Immature natural killer cell (primary cell): ENCODE data around the gene PSMB10. TPM values are rescaled to one million over a fixed set of nuclear protein-coding genes. Genes with fewer than 3 reads are reported as not detected.
"Not testable (repeated sequence)": the region's sequence is repeated elsewhere in the genome, so short reads cannot be mapped to it uniquely, and the experiment has no call there.

Source experiments
- DNase-seq, 3 donors: peaks; one replicate each; pipeline ENCODE4 v3.0.0; 2022; ENCODE audit warnings: mixed read lengths in 1 of 3
- H3K27ac Mint-ChIP-seq, 6 donors: one replicate each; pipeline ENCODE4 v1.8.0; 2020; ENCODE audit warnings: mixed read lengths in 6 of 6, mild to moderate bottlenecking in 5 of 6, inconsistent platforms in 4 of 6, moderate library complexity in 3 of 6
- H3K27me3 Mint-ChIP-seq, 3 donors: one replicate each; pipeline ENCODE4 v1.8.0; 2020 to 2021; ENCODE audit warnings: low read depth in 3 of 3, mild to moderate bottlenecking in 3 of 3, mixed read lengths in 3 of 3, moderate library complexity in 3 of 3, inconsistent platforms in 1 of 3
- H3K36me3 Mint-ChIP-seq, 3 donors: one replicate each; pipeline ENCODE4 v1.8.0; 2020; ENCODE audit warnings: mixed read lengths in 3 of 3, inconsistent platforms in 2 of 3, mild to moderate bottlenecking in 2 of 3
- H3K4me1 Mint-ChIP-seq, 2 donors: one replicate each; pipeline ENCODE4 v1.8.0; 2020; ENCODE audit warnings: inconsistent platforms in 2 of 2, mild to moderate bottlenecking in 2 of 2, mixed read lengths in 2 of 2, moderate library complexity in 1 of 2
- H3K4me3 Mint-ChIP-seq, 5 donors: one replicate each; pipeline ENCODE4 v1.8.0; 2020; ENCODE audit warnings: mild to moderate bottlenecking in 5 of 5, mixed read lengths in 5 of 5, inconsistent platforms in 3 of 5, moderate library complexity in 3 of 5
- H3K9me3 Mint-ChIP-seq, 6 donors: one replicate each; pipeline ENCODE4 v1.8.0; 2020; ENCODE audit warnings: mild to moderate bottlenecking in 6 of 6, mixed read lengths in 6 of 6, inconsistent platforms in 4 of 6, moderate library complexity in 3 of 6
- polyA plus RNA-seq, 3 donors: library from polyadenylated mRNA; unstranded; fragments of 300-500 nt; fragmentation: Illumina TruSeq; gene quantifications; one replicate each; pipeline ENCODE4 v1.2.3, GENCODE V29; 2021

PSMB10 gene
- polyA plus RNA-seq = 1,000 to 10,000 TPM in 2 of 3 donors, 100 to 1,000 TPM in 1; 893 to 1,468 (median 1,114) TPM

DNA sequence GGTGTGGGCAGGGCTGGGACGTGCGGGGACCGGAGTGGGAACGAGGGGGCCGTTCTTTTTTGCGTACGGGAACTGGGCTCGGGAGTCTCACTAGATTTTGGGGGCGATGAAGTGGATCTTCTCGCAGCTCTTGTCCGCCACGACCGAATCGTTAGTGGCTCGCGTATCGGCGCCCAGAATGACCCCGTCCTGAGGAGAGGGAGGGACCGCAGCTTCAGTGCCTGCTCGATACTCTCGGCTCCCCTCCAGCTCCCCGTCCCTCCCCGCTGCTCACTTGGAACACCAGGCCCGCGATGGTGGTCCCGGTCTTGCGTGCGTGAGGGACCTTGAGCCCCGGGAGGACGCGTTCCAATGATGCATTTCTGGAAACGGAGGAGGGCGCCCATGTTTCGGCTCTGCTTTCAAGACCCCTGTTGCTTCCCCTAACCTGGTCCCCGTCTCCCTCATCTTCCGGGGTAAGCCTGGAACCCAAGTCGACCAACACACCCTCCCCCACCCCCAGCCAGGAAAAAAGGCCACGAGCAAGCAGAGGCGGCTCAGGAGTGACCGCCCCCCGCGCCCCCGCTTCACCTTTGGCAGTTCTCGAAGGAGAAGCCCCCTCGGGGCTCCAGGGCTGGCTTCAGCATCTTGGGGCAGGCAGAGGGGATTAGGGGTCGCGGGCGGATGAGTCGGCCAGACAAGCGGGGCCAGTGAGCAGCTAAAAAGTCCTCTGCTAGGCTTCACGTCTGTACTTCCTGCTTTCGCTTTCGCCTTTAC, at the start of gene PSMB10:
Gene PSMB10, minus strand, starts transcription at position 727 of the 756 bp plus-strand sequence. Its CDS starts 101 bp downstream, at position 626.
- H3K27me3 Mint-ChIP-seq = peaks cover 5 to 16% (median 16%) of the 10 kb centered on the region in 3 donors
- peaks cover 0 to 15% (median 11%) of the 10 kb centered on the region in 3 donors for H3K36me3 Mint-ChIP-seq
- no peak for DNase-seq
- no peaks in the 10 kb centered on the region for H3K9me3 Mint-ChIP-seq
- peak within 1 kb of the TSS; percentile 97 to 100 (median 99) for H3K4me3 Mint-ChIP-seq
- H3K4me1 Mint-ChIP-seq = peaks cover 42 to 47% of the 10 kb centered on the region in 2 donors
- H3K27ac Mint-ChIP-seq = peak within 1 kb of the TSS; percentile 91 to 99 (median 96)

- no peak for DNase-seq
- peaks cover 22 to 23% of the 10 kb centered on the region in 2 donors for H3K4me1 Mint-ChIP-seq
- H3K9me3 Mint-ChIP-seq = no peaks in the 10 kb centered on the region
- no peak overlapping the region for H3K27ac Mint-ChIP-seq
- no peak overlapping the region for H3K4me3 Mint-ChIP-seq
- H3K27me3 Mint-ChIP-seq = peaks cover 0 to 7% (median 2%) of the 10 kb centered on the region in 3 donors
- no peaks in the 10 kb centered on the region for H3K36me3 Mint-ChIP-seq
Observed at GRCh38 chr16:67982011-67982696, 45.5 kb upstream of the PSMB10 start.

DNA sequence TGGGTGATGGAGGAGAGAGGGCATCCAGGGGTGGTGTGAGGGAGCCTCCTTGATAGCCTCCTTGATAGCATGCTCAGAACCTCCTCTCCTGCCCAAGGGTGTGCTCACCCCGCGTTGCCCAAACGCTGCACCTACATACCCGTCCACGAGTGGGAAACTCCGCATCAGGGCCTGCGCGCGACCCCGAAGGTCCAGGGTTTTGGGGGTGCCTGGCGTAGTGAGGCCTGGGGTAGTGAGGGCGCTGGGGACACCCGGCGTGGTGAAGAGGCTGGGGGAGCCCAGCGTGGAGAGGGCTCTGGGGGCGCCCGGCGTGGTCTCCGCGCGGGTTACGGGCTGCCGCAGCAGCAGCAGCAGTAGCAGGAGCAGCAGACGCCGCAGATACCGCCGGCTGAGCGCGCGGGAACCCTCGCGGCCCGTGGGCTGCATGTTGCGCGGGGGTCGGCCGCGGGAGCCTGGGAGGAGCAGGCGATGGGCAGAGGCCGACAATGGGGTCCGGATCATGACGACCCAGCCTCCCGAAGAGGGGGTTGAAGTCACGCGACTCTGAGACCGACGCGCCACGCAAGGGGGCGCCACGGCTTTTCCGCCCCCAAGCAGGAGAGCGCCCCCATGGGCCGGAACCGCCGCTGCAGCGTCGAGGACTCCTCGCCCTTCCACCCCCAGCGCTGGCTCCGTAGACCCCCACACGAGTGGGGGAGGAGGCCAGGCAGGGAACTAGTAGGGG, 43.5 kb upstream of the PSMB10 start, which contains the start of gene DPEP3:
Gene DPEP3, minus strand, starts transcription at position 545 of the 724 bp plus-strand sequence. Its CDS starts 119 bp downstream, at position 426.
- Mint-ChIP-seq H3K27ac (no peak within 1 kb of the TSS), H3K9me3 (no peaks in the 10 kb centered on the region), H3K36me3 (no peaks in the 10 kb centered on the region), H3K27me3 (peaks cover 1 to 7% (median 2%) of the 10 kb centered on the region in 3 donors), H3K4me3 (no peak within 1 kb of the TSS), H3K4me1 (peaks cover 20 to 22% of the 10 kb centered on the region in 2 donors)
- no peak for DNase-seq

- H3K4me3 Mint-ChIP-seq = no peak overlapping the region
- H3K9me3 Mint-ChIP-seq = no peaks in the 10 kb centered on the region
- H3K27me3 Mint-ChIP-seq = peaks cover 0 to 1% (median 0%) of the 10 kb centered on the region in 3 donors
- H3K36me3 Mint-ChIP-seq = no peaks in the 10 kb centered on the region
- peak overlapping the region in 1 of 6 donors; percentile 30 for H3K27ac Mint-ChIP-seq
- no peak for DNase-seq
- H3K4me1 Mint-ChIP-seq = no peaks in the 10 kb centered on the region
Observed at GRCh38 chr16:67977469-67978227, 41.0 kb upstream of the PSMB10 start.

DNA sequence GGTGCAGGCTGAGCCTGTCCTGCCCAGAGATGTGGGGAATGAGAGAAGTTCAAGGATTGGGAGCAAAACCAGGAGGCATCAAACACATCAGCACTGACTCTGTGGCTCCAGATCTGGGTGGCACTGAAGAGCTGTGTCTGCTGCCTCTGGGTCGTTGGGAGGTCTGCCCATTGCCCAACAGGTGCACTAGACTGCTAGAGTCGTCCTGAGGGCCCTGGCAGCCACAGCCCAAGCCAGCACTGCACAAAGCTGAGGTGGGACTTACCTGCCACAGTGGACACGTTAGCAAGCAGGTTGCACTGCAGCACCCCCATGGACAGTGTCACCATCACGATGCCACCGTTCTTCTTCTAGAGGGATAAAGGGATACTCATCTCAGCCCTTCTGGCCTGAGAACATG, 40.4 kb upstream of the PSMB10 start:
- Mint-ChIP-seq H3K27ac (no peak overlapping the region), H3K4me1 (no peaks in the 10 kb centered on the region), H3K27me3 (peaks cover 0 to 1% (median 0%) of the 10 kb centered on the region in 3 donors), H3K9me3 (no peaks in the 10 kb centered on the region), H3K4me3 (no peak overlapping the region), H3K36me3 (no peaks in the 10 kb centered on the region)
- no peak for DNase-seq

GRCh38 chr16:67976205-67976604, 39.6 kb upstream of the PSMB10 start:
- no peak overlapping the region for H3K27ac Mint-ChIP-seq
- no peaks in the 10 kb centered on the region for H3K36me3 Mint-ChIP-seq
- H3K4me1 Mint-ChIP-seq = no peaks in the 10 kb centered on the region
- H3K27me3 Mint-ChIP-seq = peaks cover 0 to 1% (median 0%) of the 10 kb centered on the region in 3 donors
- no peak overlapping the region for H3K4me3 Mint-ChIP-seq
- DNase-seq = no peak
- no peaks in the 10 kb centered on the region for H3K9me3 Mint-ChIP-seq

DNA sequence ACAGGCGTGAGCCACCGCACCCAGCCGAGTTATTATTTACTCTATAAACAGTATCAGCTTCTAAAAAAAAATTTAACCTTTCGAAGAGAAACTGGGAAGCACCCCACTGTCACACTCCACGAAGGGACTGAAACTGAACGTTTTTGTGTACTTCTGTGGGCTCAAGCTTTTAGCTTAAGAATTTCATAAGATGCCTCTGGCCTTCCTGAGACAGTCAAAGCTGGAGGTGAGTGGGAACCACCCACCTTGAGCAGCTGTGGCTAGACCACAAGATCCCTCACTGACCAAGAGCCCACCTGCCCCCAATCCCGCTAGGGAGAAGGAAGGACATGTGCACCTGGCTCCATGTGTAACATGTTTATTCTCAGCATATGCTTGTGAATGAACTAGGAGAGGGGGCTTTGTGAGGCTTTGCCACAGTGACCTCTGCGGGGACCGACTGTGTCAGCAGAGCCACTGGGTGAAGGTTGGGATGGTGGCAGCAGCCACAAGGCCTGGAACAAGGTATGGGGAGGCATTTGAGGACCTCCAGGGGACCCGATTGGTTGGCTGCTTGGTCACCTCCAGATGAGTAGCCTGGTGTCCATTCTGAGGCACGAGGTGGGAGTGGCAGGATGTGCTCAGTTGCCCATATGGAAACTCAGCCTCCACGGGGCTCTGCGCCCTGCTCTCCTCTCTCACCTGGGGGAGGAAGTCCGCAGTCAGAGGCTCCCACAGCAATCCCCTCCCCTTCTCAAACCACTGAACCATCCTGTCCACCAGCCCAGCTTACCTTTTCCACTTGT, 38.9 kb upstream of the PSMB10 start:
- Mint-ChIP-seq H3K36me3 (no peaks in the 10 kb centered on the region), H3K27me3 (peaks cover 0 to 1% (median 0%) of the 10 kb centered on the region in 3 donors), H3K4me3 (no peak overlapping the region), H3K27ac (no peak overlapping the region), H3K4me1 (no peaks in the 10 kb centered on the region), H3K9me3 (no peaks in the 10 kb centered on the region)
- DNase-seq = no peak

- H3K4me3 Mint-ChIP-seq, H3K9me3 Mint-ChIP-seq, H3K27me3 Mint-ChIP-seq, DNase-seq, H3K27ac Mint-ChIP-seq, H3K36me3 Mint-ChIP-seq: not testable (repeated sequence)
- peaks cover 13 to 17% of the 10 kb centered on the region in 2 donors for H3K4me1 Mint-ChIP-seq
Observed at GRCh38 chr16:67972285-67972684, 35.6 kb upstream of the PSMB10 start.

GRCh38 chr16:67971111-67971510, 34.5 kb upstream of the PSMB10 start:
- Mint-ChIP-seq H3K27ac (peak overlapping the region in 2 of 6 donors; percentile 64 to 69), H3K9me3 (no peaks in the 10 kb centered on the region), H3K36me3 (no peaks in the 10 kb centered on the region), H3K27me3 (peaks cover 3 to 9% (median 5%) of the 10 kb centered on the region in 3 donors), H3K4me1 (peaks cover 22 to 25% of the 10 kb centered on the region in 2 donors), H3K4me3 (peak overlapping the region in 3 of 5 donors; percentile 34 to 60 (median 52))
- no peak for DNase-seq

- Mint-ChIP-seq H3K9me3 (no peaks in the 10 kb centered on the region), H3K4me3 (peak overlapping the region; percentile 89 to 94 (median 92)), H3K36me3 (no peaks in the 10 kb centered on the region), H3K27me3 (peaks cover 2 to 9% (median 5%) of the 10 kb centered on the region in 3 donors), H3K27ac (peak overlapping the region; percentile 85 to 96 (median 91)), H3K4me1 (peaks cover 24 to 25% of the 10 kb centered on the region in 2 donors)
- DNase-seq = peak; percentile 25 to 31 (median 30)
Observed at GRCh38 chr16:67969254-67970039, 32.8 kb upstream of the PSMB10 start.

- Mint-ChIP-seq H3K36me3 (no peaks in the 10 kb centered on the region), H3K9me3 (no peaks in the 10 kb centered on the region), H3K27me3 (peaks cover 2 to 9% (median 5%) of the 10 kb centered on the region in 3 donors), H3K27ac (peak within 1 kb of the TSS; percentile 88 to 96 (median 92)), H3K4me3 (peak within 1 kb of the TSS; percentile 89 to 96 (median 96)), H3K4me1 (peaks cover 24 to 25% of the 10 kb centered on the region in 2 donors)
- DNase-seq = peak; percentile 85 to 89 (median 85)
Observed at GRCh38 chr16:67968400-67969253, 32.0 kb upstream of the PSMB10 start, which contains the start of gene SLC12A4. SLC12A4 (minus strand) TSS chr16:67968637; CDS start chr16:67968553, 84 bp downstream.
